Right cardiac atrium (tissue), 5 donors: ENCODE data around the gene SENP5. TPM values are rescaled to one million over a fixed set of nuclear protein-coding genes. Genes with fewer than 3 reads are reported as not detected.
A peak's percentile ranks its signal among the peaks of the same experiment; 100 is the strongest.

Experiments used
- ATAC-seq, 2 donors: fragments of 200-7000 bp; cut with Tn5 transposase; one replicate each; pipeline versions ENCODE4 v1.8.0 to v1.9.1; 2020; ENCODE audit warnings: moderate library complexity in 2 of 2, mild to moderate bottlenecking in 1 of 2
- DNase-seq, 3 donors: peaks; one replicate each; pipeline ENCODE4 v3.0.0-alpha.2; 2020
- H3K27ac ChIP-seq: one replicate; pipeline ENCODE4 v1.5.1; 2013; ENCODE audit warnings: mild to moderate bottlenecking, low read length, control low read depth, moderate library complexity
- H3K27me3 ChIP-seq: one replicate; pipeline ENCODE4 v1.6.1; 2013; ENCODE audit not compliant: control insufficient read depth, insufficient read depth
- H3K4me1 ChIP-seq: one replicate; pipeline ENCODE4 v1.6.1; 2013; ENCODE audit warnings: low read length; ENCODE audit not compliant: control insufficient read depth, insufficient read depth
- H3K4me3 ChIP-seq: one replicate; pipeline ENCODE4 v1.5.1; 2013; ENCODE audit warnings: low read length, control low read depth
- H3K9me3 ChIP-seq: one replicate; pipeline ENCODE4 v1.6.1; 2013; ENCODE audit warnings: low read length; ENCODE audit not compliant: control insufficient read depth
- WGBS: extraction: QIAGEN DNeasy Blood & Tissue Kit; methylation state at CpG from one replicate; pipeline ENCODE4 v1.1.7; 2013; 5-methylcytosine and 5-hydroxymethylcytosine counted together
- intact Hi-C, 4 donors: fragments of 100-400 bp; cut with DNase I; formaldehyde crosslinking; loops; one replicate each; pipeline versions ENCODE4 v1.11.0 to v1.14.0; 2022 to 2023
- polyA plus RNA-seq: library from polyadenylated mRNA; stranded (reverse); fragments of 200-250 nt; gene quantifications from one replicate; pipeline ENCODE4 v1.2.3, GENCODE V29; 2013
- total RNA-seq, 4 donors: library from RNA; stranded (reverse); fragmentation: NEBNext Ultra II Directional; extraction: Animal tissue kit (Norgen Biotek cat#: 25700); gene quantifications; one replicate each; pipeline ENCODE4 v1.2.1, GENCODE V29; 2021
- donor health status: healthy with polysubstance abuse.
- donor health status: DM: no; HTN: yes; CAD: no.
- donor health status: DM: no; HTN: no; CAD: no.
- donor health status: DM: no; HTN: yes; CAD: no; lungs with severe emphysema.
- donor health status: DM: yes; HTN: yes; CAD: no.

Gene SENP5
- total and polyA plus RNA-seq, 5 donors = 9.3 to 31.0 (median 21.0) TPM

- intact Hi-C loops = no loop called here
- no peak overlapping the region for H3K27ac ChIP-seq
- H3K9me3 ChIP-seq = no peaks in the 10 kb centered on the region
- no peaks in the 10 kb centered on the region for H3K27me3 ChIP-seq
- no peak for ATAC-seq
- no peak for DNase-seq
- no peaks in the 10 kb centered on the region for H3K4me1 ChIP-seq
- no peak overlapping the region for H3K4me3 ChIP-seq
- WGBS = 91% methylated on average over 10 of the region's 10 CpGs
Observed at GRCh38 chr3:196962930-196963630, 95.4 kb downstream of the SENP5 start.

DNA sequence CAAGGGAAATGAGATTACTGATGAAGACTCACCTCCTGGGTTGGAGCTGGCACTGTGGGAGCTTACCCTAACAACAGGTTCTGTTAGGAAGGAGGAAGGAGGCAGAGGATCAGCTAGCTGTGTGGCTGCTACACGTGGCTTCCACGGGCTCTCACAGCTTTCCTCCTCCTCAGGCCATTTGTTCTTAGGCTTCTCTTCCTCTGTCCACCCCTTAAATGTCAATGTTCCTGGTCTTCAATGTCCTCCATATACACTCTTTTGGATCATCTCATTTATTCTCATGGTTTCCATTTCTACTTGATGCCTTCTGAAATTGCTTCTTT lies 95.9 kb downstream of the SENP5 start:
- intact Hi-C loops = no loop called here
- ATAC-seq = no peak
- no peaks in the 10 kb centered on the region for H3K4me1 ChIP-seq
- H3K27ac ChIP-seq = no peak overlapping the region
- DNase-seq = no peak
- H3K27me3 ChIP-seq = no peaks in the 10 kb centered on the region
- H3K4me3 ChIP-seq = no peak overlapping the region
- H3K9me3 ChIP-seq = no peaks in the 10 kb centered on the region
- WGBS = 80% methylated on average over 2 of the region's 2 CpGs

- Histone ChIP-seq H3K4me1 (no peaks in the 10 kb centered on the region), H3K9me3 (no peaks in the 10 kb centered on the region), H3K4me3 (no peak overlapping the region), H3K27ac (no peak overlapping the region), H3K27me3 (no peaks in the 10 kb centered on the region)
- WGBS = 92% methylated on average over 11 of the region's 11 CpGs
- no peak for ATAC-seq
- no peak for DNase-seq
- intact Hi-C loops = loop anchor here in 2 of 4 donors (5.0 kb wide), 1 partner anchor 128 kb away; no protein-coding TSS in a partner anchor
Observed at GRCh38 chr3:196965112-196965803, 97.5 kb downstream of the SENP5 start.

- 92% methylated on average over 10 of the region's 10 CpGs for WGBS
- Histone ChIP-seq H3K4me3 (no peak overlapping the region), H3K4me1 (no peaks in the 10 kb centered on the region), H3K27me3 (no peaks in the 10 kb centered on the region), H3K9me3 (no peaks in the 10 kb centered on the region), H3K27ac (no peak overlapping the region)
- intact Hi-C loops = loop anchor here in 2 of 4 donors (5.0 kb wide), 1 partner anchor 128 kb away; no protein-coding TSS in a partner anchor
- DNase-seq = no peak
- ATAC-seq = no peak
Observed at GRCh38 chr3:196965804-196966173, 98.1 kb downstream of the SENP5 start.

DNA sequence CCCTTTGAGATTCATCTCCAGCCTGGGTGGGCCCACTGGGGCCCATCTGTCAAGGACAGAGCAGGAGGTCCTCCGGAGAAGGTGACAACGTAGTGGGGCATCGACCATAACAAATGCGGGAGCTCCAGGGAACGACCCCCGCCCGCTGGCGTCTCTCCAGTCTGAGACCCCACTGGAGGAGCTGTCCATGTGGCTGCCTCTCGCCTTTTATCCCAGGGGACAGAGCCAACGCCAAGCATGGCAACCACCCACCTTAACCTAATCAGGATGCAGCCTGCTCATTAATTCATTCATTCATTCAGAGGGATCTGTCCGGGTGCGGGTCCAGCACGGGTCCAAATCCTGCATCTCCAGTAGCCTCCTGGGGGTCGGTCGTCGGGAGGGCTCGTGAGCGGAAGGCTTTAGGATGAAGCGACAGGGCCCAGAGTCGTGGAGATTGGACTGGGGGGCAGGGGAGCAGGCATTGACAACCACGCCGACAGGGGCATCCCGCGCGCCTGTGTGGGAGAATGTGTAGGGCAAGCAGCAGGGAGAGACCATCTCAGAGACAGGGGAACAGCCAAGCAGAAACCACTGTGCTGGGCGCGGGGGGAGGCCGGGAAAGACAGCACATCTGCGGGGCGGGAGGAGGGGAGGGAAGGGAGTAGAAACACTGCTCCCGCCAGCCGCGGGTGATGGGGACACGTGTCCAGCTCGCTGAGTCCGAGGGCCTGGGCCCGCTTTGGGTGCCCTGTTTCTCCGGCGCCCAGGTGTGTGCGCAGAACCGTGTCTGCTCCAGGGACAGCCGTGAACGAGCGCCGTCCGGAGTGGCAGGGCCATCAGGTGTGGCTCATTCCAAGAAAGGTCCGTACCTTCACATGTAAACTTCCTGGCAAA lies 99.0 kb downstream of the SENP5 start:
- WGBS = 69% methylated on average over 47 of the region's 47 CpGs
- DNase-seq = no peak
- Histone ChIP-seq H3K9me3 (no peaks in the 10 kb centered on the region), H3K27ac (no peak overlapping the region), H3K27me3 (no peaks in the 10 kb centered on the region), H3K4me3 (no peak overlapping the region), H3K4me1 (no peaks in the 10 kb centered on the region)
- intact Hi-C loops = loop anchor here in 2 of 4 donors (5.0 kb wide), 1 partner anchor 129 kb away; no protein-coding TSS in a partner anchor
- ATAC-seq = no peak

DNA sequence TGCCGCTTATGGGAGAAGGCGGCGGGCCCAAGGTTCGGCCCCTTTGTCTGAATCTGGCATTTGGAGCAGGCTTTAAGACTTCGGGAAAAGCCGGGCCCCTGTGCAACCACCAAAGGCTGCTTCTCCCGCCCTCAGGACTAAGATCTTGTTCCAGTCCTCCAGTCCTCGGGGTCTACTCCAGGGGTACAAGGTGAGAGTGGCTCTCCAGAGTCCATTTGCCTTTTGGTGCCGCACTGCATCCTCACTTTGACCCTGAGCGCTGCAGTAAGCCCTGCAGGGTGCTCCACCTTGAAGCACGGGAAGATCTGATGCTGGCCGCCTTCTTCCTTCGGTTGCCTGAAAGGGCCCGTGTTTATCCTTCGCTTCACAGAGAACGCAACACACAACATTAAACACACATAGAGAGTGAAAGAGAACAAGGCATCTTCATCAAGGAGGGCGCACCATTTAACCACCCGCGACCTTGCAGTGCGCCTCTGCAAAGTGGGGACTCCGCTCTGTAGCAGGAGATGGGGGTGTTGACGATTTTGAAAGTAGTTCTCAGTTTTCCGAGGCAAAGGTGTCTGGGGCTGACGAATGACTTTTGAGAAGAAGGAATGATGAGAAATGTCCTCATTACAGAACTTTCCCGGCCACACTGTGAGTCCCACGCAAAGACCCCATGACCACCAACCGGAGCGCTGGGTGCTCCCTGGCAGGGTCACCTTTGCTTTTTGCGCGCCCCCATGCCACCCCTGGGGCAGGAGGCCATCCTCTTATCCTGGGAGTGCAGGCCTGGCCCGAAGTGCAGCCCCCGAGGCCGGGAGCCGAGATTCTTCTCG lies 99.9 kb downstream of the SENP5 start:
- WGBS = 66% methylated on average over 35 of the region's 35 CpGs
- DNase-seq (no peak), ATAC-seq (peak in 1 of 2 donors; percentile 2)
- Histone ChIP-seq H3K27me3 (no peaks in the 10 kb centered on the region), H3K4me3 (peak overlapping the region; percentile 78), H3K9me3 (no peaks in the 10 kb centered on the region), H3K4me1 (no peaks in the 10 kb centered on the region), H3K27ac (no peak overlapping the region)
- intact Hi-C loops = loop anchor here in 2 of 4 donors (5.0 kb wide), 1 partner anchor 130 kb away; no protein-coding TSS in a partner anchor

DNA sequence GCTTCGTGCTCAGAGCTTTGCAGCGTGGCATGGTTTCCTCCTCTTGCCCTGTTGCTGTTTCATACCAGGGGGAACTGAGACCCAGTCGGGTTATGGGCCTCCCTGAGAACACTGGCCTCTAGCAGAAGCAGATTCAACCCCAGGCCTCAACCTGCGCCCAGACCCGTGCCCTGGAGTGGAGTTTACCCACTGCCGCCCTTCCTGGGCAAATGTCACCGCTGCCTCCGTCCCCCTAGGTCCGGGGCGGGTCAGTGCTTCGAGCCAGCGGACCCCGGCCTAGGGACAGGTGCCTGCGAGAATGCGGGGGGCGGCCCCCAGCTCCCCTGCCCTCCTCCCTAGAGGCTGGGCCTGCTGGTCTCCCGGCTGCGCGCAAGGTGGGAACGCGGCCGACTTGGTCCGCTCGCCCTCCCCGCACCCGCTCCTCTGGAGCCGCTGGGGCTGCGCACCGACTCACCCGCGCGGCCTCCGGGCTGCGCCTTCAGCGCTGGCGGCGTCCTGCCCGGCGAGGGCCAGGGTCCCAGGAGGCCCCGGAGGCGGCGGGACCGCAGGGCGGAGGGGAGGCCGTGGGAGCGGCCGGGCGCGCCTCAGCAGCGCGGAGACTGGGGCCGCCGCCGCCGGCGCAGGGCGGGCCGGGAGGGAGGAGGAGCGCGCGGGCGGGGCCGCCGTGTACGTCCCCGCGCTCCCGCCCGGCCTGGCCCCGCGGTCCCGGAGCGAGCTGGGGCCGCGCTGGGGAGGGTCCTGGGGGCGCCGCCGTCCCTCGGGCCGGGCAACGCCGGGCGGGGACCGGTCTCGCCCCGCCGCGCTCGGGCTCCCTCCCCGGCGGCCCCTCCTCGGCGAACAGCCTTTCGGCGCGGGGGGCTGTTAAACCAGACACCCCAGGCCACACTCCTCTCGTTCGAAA lies 100.8 kb downstream of the SENP5 start, which contains the start of gene PIGZ:
PIGZ (minus strand) TSS at position 601 of the 901 bp plus-strand sequence. CDS start 16,802 bp downstream, outside the sequence.
- WGBS = 2% methylated on average over 97 of the region's 98 CpGs
- Histone ChIP-seq H3K4me1 (no peaks in the 10 kb centered on the region), H3K27ac (peak within 1 kb of the TSS; percentile 2), H3K9me3 (no peaks in the 10 kb centered on the region), H3K27me3 (no peaks in the 10 kb centered on the region), H3K4me3 (peak within 1 kb of the TSS; percentile 78)
- intact Hi-C loops = loop anchor here in 2 of 4 donors (5.0 kb wide), 1 partner anchor 131 kb away; no protein-coding TSS in a partner anchor
- ATAC-seq (peak; percentile 85 to 88), DNase-seq (peak; percentile 48 to 86 (median 72))

DNA sequence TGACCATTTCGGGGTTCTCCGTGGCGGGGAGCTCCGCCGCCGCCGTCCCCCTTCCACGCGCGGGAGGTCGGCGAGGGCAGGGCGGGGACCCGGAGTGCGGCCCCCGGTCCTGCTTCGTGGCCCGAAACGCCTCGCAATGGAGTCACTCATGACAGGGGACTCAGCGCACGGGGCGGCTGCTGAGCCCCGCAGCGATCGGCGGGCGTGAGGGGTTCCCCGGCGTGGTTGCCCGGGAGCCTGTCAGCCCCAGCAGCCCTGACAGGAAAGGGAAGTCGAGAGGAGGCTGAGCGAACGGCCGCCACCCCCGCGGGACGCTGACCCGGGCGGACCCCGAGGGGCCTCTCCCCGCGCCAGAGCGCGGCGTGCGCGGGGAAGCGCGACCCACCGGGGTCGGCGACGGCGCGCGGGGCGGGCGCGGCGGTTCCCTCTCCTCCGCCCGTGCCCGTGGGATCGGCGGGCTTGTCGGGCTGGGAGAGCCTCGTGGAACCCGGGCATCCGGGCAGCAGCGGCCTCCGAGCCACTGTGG lies 101.5 kb downstream of the SENP5 start:
- Histone ChIP-seq H3K9me3 (no peaks in the 10 kb centered on the region), H3K27me3 (no peaks in the 10 kb centered on the region), H3K27ac (peak overlapping the region; percentile 2), H3K4me1 (no peaks in the 10 kb centered on the region), H3K4me3 (peak overlapping the region; percentile 78)
- intact Hi-C loops = loop anchor here in 2 of 4 donors (5.0 kb wide), 1 partner anchor 132 kb away; no protein-coding TSS in a partner anchor
- under 1% methylated on average over 72 of the region's 72 CpGs for WGBS
- ATAC-seq = peak; percentile 22 to 30
- DNase-seq = peak in 2 of 3 donors; percentile 61 to 69
